NOMO-1 treated with dmso at 0.1 percent for 144 hours (cell line): ENCODE data around the gene TTC23L.
A peak's percentile ranks its signal among the peaks of the same experiment; 100 is the strongest.

Experiments
- DNase-seq: peaks from one replicate; lab custom pipeline; 2025; ENCODE audit not compliant: unreplicated experiment; lab: John Stamatoyannopoulos, UW

The TTC23L gene

DNA sequence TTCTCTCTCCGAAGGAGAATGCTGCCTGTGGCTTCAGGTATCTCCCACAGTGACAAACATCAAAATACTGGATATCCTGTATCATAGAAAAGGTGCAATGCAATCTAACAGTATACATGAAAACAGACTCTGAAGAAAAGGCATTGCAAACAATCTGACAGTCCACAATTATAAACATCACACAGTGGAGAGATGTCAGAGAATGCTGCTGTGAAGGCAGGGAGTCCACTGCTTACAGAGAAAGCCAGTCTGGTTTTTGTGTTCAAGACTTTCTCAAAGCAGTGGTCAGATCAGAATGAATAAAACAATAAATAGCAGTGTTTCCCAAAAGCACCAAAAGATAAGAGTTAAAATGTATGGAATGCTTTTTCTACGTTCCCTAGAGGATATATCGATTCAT lies 28.7 kb downstream of the TTC23L start:
- DNase-seq, result no peak

DNA sequence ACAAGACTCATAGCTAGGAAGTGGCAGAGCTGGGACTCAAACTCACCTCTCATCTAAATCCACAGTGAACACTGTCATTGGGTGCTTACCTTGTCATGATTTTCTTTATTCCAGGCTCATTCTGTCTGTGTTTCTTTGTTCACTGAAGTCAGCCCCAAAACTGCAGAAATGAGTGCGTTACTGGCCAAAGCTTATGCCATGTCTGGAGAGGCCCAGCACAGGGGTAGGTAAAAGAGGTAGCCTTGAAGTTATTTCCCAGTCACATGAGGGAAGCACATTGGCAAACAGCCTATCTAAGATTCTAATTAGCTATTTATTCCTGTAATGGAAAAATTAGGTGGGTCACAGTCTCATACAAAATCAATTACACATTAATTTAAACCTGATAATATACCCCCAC lies 29.8 kb downstream of the TTC23L start:
- no peak for DNase-seq

DNA sequence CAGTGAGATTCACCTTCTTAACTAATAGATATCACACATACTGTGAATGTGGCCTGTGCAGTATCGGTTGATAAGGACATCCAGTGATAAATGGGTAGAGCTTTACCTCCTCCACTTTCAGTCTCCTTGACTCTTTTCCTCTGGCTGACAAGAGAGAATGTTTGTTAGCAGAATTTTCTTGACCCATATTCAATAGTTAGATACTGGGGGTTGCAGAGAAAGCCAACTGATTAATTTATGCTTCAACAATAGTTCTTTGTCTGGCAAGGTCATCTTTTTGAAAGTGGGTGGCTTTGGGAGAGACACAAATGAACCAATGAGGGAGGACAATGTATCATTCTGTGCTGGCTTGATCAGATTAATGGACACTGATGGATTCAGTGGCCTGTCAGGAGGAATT lies 30.3 kb downstream of the TTC23L start:
- no peak for DNase-seq

DNA sequence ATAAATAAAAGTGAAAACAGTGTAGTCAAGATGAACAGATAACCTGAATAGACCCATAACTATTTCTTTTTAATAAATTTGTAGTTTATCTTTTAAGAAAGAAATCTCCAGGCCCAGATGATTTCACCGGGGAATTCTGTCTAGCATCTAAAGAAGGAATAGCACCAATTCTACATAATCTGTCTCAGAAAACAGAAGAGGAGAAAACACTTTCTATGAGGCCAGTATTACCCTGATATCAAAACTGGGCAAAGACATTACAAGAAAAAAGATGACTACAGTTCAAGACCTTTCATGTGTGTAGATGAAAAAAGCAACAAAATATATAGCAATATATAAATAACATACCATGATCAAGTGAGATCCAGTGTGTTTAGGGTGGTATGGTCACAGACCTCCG lies 31.4 kb downstream of the TTC23L start:
- no peak for DNase-seq

DNA sequence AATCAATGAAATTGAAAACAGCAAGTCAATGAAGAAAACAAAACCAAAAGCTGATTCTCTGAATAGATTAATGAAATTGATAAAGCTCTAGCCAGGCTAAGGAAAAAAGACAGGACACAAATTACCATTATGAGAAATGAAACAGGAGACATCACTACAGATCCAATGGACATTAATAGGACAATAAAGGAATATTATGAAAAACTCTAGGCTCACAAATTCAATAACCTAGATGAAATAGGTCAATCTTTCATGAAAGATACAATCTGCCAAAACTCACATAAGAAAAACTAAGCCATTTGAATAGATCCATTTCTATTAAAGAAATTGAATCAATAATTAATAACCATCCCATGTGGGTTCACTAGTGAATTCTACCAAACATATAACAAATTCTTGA lies 37.3 kb downstream of the TTC23L start:
- no peak for DNase-seq

DNA sequence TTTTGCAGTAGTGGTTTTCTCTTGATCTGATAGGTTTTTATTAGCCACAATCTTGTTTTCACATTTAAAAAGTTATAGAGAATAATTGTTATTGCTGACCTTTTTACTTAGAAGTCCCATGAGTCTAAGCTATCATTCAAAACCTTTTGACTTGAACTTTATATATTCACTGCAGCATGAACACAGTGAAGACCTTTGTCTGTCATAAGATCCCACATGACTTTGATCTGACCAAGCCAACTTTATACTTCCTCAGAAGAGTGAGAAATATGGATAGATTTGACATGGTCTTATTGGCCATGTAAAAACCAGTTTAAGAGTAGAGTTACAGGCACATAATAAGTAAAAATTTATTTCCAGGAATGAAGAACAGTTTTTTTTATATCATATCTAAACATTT lies 42.3 kb downstream of the TTC23L start:
- DNase-seq, result no peak

DNA sequence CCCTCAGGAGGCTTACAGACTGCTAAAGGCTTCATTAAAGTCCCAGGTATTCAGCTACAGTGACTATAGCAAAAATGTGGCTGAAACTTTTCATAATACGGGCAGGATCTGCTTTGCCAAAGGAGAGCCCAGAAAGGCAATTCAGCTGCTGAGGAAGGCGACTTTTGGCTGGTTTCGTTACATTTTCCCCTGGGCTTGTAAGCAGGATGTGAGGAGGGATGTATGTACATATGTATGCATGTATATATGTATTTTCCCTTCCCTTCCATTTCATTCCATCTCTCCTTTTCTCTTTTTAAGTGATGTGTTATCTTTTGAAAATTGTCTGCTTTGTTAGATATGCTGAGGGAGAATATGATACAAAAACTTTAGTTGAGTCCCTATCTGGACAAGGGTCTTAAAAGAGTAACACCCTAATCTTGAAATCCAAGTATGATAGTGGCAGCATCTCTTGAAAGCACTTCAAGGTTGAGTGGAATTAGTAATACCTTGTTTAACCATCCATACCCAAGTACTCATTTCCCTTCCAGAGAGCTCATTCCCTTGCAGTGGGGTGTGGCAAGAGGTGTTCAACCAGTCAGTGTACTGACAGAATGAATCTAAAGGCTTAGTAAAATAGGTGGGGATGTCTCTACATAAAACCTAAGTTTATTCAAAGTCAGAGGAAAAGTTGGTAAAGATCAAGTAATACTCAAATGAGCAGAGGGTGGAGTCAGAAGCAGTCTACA lies 47.6 kb downstream of the TTC23L start:
- DNase-seq, result no peak

DNA sequence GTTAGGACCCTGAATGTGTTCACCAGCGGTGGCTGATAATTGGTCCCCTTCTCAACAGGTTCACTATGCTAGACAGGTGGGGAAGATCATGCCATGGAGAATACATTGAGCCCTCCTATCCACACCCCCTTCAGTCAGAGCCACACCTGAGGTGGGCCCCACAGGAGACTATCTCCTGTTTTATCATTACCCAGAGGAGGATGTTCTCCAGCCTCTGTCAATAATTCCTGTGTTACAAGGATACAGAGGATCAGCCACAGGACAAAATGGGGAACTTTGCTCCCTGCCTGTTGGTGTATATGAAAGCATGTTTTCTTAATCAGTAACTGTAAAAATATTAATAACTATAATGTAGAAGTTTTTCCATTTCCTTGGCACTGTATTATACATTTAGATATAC lies 50.4 kb downstream of the TTC23L start:
- DNase-seq, result no peak

DNA sequence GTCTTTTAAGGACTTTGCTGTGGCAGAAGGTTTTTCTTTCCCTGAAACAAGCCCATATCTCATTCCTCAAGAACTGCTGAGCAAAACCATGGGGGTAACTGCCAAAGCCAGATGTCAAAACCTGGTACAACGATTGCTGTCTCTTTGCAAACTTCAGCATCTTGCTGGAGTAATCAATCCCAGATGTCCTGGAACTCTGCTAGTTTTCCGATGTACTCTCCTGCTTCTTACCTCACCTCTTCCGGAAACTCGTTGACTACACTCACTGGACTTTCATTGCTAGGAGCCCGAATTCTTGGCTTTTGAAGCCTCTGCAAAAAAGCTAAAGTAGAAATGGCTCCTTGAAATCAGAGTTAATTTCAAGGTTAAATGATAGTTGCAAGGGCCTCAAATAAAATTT lies 53.0 kb downstream of the TTC23L start:
- no peak for DNase-seq

DNA sequence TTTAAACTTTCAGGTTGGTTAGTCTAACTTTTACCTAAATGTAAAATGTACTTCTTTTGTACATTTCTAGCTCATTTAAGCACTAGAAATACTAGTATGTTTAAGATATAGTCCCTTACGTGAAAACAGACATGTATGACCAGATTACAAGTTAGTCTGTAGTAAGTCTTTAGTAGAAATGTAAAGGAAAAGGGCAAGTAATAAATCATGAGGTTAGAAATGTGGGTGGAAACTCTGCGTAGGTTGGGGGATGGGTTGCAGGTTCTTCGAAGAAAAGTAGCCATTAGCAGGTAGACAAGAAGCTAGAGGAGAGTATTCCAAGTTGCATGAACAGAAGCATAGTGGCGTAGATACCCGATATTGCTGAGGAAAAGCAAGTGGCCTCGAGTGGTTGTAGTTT lies 53.5 kb downstream of the TTC23L start:
- DNase-seq, result no peak

DNA sequence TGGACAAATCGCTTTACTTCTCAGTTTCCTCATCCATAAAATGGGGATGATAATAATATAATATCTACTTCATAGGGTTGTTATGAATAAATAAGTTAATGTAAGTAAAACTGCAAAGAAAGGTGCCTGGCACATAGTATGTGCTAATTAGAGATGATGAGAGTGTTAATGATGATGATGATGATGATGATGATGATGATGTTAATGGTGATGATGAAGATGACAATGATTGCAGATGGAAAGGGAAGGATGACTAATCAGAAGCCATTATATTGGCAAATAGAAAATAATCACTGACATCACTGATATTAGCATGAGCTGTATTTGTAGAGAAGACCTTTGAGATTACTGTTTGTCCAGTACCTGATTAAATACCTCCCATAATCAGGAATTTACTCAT lies 55.8 kb downstream of the TTC23L start:
- no peak for DNase-seq

DNA sequence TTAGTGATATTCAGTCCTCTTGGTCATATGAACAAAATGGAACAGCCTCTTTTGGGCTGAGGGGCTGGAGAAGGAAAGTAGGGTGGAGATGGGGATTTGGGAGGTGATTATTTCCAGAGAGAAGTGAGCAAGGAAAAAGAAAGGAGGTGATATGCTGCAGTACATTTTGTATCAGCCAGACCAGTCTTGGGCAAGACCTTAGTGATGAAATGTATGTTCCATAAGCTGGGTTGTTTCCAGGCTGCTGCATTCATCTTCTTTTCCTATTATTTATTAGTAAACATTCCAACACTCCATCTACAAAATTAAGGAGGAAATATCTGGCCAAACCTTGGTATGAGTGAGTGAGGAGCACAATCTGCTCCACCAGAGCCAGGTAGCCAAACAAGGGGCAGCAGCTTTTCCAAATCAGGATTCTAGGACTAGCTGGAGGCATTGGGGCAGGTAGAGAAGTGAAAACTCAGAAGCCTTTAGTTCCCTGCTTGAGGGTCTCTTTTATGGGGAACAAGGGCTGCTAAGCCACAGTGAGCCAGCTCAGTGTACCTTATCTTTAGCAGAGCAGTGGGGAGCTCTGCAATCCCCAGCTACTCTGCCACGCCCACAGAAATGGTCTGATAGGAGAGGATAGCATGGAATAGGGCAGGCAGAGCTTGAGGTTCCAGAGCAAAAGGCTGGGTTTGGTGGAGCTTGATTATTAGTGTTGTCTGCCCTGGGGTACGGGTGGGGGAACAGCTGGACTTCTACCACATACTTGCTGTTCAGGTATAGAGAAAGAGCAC lies 56.9 kb downstream of the TTC23L start:
- DNase-seq, result no peak

DNA sequence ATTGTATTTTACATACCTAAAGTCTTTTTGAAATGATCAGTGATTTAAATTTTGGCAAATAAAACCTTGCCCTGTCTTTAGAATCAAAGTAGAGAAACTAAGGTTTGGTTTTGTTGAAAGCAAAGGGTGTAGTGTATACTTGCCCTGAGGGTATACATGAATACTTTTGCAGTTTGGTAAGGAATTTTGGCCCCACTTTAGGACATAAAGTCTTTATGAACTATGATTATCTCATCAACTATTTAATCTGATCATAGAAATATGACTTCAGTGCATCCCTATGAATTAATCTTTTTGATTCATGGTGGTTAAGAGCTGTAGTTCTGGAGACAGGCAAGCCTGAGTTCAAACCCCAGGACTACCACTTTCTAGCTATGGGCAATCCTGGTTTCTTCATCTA lies 58.7 kb downstream of the TTC23L start:
- DNase-seq, result no peak

DNA sequence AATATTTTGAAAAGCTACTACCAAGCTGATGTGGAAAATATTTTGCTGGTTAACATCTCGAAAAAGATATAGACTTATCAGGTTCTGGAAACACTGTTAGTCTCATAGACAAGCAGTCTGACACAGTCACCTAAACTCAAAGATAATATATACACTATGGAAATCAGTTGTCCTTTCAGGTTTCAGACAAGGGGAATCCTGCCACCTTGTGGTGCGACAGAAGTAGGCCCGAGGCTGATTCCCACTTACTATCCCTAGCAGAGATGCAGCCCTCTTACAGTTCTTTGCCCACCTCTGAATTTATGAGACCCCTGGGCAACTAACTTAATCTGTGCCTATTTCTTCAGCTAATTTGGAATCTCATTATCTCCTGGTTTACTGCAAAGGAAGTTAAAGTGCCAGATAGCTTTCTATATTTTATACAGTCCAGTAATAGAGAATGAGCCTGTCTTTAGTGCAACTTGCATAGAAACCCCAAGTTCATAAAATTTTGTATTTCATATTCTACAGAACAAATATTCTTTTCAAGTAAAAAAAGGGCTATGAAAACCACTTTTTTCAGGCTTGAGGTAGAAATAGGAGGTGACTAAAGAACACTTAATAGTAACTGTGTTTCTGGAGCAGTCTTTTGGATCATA lies 59.4 kb downstream of the TTC23L start:
- peak; percentile 47 for DNase-seq

DNA sequence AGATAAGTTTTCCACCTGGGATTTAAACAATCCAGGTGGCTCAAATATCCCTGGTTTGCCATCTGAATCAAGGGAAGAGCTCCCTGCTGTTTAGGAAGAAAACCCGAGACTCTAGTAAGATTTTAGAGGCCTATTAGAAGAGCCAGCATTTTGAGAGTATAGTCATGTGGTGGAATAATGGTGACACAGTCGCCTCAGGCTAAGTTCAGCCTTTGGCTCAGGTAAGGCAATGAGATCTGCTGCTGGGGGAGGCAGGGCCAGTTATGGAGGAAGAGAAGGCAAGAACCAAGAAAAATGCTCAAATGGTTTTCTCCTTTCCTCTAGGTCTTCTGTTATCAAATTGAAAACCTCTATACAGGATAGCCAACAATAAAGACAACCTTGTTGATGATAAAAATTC lies 60.1 kb downstream of the TTC23L start:
- DNase-seq, result no peak

DNA sequence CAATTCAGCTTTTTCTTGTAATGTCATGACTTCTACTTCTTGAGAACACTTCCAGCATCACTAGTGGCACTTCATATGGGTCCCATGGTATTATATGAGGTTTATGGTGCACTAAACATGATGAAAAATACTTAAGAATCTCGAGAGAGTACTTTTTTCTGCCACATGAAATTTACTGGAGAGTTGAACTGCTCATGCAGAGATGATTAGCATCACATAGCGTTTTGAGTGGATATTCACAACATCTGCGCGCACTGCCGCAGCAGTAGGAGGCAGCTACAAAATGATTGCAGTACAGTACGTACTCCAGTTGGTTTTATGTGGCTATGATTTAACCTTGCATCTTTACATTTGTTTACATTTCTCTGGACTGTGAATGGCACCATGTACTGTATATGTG lies 61.7 kb downstream of the TTC23L start:
- no peak for DNase-seq

DNA sequence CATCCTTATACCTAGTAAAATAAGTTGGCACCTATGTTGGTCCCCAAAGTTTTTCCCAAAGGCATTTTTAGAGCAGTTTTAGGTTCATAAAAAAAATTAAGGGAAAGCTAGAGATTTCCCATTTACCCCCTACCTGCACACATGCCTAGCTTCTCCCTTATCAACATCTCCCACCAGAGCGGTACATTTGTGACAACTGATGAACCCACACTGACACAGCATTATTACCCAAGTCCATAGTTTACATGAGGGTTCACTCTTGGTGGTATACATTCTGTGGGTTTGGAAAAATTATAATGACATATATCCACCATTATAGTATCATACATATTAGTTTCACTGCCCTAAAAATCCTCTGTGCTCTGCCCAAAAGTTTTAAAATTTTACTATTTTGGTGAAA lies 64.3 kb downstream of the TTC23L start:
- no peak for DNase-seq

DNA sequence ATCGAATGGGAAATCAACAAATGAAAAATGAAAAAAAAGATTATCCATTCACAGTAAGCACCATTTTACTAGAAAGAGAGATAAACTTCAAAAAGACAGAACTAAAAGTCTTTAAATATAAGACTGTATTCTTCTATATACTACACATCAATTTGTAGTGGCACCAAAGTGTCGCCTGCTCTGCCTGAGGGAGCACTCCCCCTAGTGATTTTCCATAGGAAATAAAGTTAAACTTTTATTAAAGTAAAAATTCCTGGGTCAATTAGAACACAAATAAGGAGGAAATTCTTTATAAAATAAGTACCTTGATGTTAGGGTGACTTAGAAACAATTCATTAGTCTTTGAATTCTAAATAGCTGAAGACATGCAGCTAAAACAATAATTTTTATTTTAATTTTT lies 66.6 kb downstream of the TTC23L start:
- DNase-seq, result no peak

DNA sequence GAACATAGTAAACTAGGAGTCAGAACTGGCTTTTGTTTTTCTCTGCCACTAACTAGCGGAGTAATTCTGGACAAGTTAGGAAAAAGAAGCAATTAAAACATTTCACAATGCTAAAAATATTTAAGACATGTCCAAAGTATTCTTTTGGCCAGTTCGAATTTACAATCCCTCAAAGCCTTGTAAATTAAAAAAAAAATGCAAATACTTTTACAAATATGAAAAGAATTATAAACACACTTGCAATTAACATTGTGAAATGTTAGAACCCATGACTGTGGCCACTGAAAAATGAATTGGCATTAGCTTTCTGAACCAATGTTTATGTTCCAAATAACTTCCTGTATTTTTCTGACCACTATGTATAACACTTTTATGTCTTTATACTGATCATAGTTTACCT lies 74.1 kb downstream of the TTC23L start:
- DNase-seq, result no peak

DNA sequence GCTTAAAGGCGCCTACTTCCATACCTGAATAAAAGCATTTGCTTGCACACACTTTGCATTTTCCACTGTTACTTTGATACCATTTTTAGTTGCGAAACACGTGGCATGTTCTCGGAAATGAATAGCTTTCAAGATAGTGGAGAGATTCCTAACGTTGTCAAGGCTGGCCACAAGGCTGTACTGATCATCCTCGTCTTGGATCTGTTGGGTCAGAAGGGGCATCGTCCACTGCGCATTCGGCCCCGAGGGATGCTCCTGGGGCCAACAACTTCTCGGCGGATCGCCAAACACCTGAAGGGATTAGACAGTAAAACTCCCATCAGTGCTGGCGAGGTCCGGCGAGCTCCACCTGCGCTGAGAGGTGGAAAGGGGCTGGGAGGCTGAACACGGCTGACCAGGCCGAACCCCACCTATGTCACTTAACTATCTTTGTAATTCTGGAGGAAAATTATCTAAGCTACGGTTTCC lies 75.7 kb downstream of the TTC23L start:
- no peak for DNase-seq

DNA sequence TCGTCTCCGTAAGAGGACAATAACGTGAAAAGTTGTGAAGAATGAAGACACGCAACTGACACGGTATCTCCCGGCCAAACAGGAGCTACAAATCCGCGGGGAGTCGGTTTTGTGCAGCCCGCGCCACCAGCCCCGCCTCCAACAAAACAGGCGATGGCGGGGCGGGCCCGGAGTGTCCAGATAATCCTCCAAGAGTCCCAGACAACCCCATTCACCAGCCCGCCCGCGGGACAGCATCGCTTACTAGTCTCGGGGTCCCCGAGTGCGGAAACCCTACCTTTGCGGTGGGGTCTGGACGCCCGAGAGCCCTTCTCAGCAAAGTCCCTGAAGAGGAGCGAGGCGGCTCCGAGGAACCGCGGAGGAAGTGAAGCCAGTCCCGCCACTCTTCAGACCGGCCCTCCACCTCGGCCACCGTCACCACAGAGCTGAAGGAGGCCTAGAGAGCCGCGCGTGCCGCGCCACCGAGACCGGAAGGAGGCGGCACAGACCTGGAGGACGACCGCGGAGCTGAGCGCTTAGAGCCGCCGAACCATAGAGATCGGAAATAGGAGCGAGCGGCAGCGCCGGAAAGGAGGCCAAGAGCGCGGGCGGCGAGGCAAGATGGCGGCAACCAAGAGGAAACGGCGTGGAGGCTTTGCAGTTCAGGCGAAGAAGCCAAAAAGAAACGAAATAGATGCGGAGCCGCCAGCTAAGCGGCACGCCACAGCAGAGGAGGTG lies 76.3 kb downstream of the TTC23L start, which contains the start of the genes BRIX1 and RAD1:
Gene BRIX1 (plus strand): TSS at position 573 of the 717 bp plus-strand sequence. CDS start 28 bp downstream, at position 601.
Gene RAD1 (minus strand): TSS at position 366 of the 717 bp plus-strand sequence. CDS start 612 bp downstream, outside the sequence.
- peak; percentile 100 for DNase-seq
